ENCODE data around the gene LGR5. TPM values are rescaled to one million over a fixed set of nuclear protein-coding genes. Genes with fewer than 3 reads are reported as not detected.
A peak's percentile ranks its signal among the peaks of the same experiment; 100 is the strongest.

Gene LGR5
- total RNA-seq, 2 experiments from 2014 or later: not detected

DNA sequence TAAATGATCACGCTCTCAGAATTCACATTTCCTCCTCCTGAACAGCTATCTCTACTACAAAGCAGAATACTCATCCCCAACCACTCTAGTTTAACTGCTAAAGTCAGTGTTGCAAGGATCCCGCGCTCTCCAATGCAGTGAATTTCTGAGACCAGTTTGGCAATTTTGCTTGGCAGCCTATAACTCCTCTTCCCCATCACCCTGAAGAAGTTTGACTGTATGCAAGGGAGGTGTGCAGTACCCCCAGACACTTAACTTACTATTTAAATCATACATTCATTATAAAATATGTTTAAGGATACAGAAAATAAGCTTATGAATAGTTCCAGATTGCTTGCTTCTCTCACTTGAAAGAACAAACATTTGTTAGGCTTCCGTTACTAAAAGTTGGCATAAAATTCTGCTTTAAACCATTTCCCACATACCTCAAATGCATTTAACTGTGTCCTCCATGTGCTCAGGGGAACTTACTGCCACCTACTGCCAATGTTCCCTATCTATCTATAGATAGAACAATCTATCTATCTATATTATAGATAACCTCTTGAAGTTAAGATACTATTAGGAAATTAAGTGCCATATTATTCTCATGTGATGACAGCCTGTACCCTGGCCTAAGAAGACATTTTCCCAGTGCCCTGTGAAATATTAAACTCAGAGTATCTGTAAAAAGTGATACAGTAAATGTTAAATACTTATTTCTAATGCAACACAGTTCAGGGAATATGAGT lies 2.4 kb downstream of the LGR5 start:
- Histone ChIP-seq H3K9me3 (ENCODE audit: control insufficient read depth in 1 of 2, insufficient read depth in 1 of 2, low read length in 2 of 2) (peaks cover under 1 to 6% of the 10 kb centered on the region in 2 experiments), H3K36me3 (ENCODE audit: insufficient read depth, low read length) (no peaks in the 10 kb centered on the region), H3K27me3 (ENCODE audit: control insufficient read depth in 1 of 2, insufficient read depth in 2 of 2, low read length in 2 of 2) (peaks cover 37 to 79% of the 10 kb centered on the region in 2 experiments), H3K4me3 (ENCODE audit: low read length) (no peak overlapping the region), H3K4me1 (ENCODE audit: insufficient read depth, low read length) (peaks cover 24% of the 10 kb centered on the region), H3K27ac (ENCODE audit: low read depth in 1 of 2, low read length in 2 of 2) (no peak overlapping the region)
- no peaks in the 10 kb centered on the region for H3K36me3 Mint-ChIP-seq (ENCODE audit: low read depth)
- ChIA-PET CTCF (no interaction called here), POLR2A (no interaction called here)
- ATAC-seq (ENCODE audit: poor library complexity): no peak
- intact Hi-C loops (cut with DNase I, micrococcal nuclease): no loop called here
- H3K4me3 Mint-ChIP-seq: peak overlapping the region; percentile 16
- no peak overlapping the region for H3K27ac Mint-ChIP-seq
- DNase-seq: no peak
- H3K9me3 Mint-ChIP-seq: peaks cover 4% of the 10 kb centered on the region
- H3K4me1 Mint-ChIP-seq (ENCODE audit: low read depth): peaks cover 15% of the 10 kb centered on the region
- TF ChIP-seq, protein P1, sequence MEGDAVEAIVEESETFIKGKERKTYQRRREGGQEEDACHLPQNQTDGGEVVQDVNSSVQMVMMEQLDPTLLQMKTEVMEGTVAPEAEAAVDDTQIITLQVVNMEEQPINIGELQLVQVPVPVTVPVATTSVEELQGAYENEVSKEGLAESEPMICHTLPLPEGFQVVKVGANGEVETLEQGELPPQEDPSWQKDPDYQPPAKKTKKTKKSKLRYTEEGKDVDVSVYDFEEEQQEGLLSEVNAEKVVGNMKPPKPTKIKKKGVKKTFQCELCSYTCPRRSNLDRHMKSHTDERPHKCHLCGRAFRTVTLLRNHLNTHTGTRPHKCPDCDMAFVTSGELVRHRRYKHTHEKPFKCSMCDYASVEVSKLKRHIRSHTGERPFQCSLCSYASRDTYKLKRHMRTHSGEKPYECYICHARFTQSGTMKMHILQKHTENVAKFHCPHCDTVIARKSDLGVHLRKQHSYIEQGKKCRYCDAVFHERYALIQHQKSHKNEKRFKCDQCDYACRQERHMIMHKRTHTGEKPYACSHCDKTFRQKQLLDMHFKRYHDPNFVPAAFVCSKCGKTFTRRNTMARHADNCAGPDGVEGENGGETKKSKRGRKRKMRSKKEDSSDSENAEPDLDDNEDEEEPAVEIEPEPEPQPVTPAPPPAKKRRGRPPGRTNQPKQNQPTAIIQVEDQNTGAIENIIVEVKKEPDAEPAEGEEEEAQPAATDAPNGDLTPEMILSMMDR (IDR thresholded peaks at IDR 0.05): no peak
- H3K27me3 Mint-ChIP-seq: peaks cover 80% of the 10 kb centered on the region

DNA sequence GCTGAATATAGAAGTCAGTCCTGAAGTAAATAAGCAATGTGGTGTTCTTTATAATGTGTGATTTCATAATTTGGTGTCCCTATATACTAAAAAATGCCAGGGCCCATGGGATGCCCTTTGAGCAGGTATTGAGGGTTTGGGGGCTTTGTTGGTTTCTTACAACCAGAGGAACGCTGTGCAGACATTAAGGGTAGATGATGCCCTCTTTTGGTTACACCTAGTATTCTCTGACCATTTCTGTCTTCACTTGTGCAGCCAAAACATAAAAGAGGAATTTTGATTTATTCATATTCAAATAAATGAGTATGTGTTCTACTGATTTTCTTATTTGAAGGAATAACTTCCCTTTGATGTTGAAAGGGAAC lies 3.0 kb downstream of the LGR5 start:
- Mint-ChIP-seq H3K27me3 (peaks cover 77% of the 10 kb centered on the region), H3K4me1 (ENCODE audit: low read depth) (peaks cover 15% of the 10 kb centered on the region), H3K4me3 (no peak overlapping the region), H3K9me3 (no peaks in the 10 kb centered on the region), H3K27ac (no peak overlapping the region), H3K36me3 (ENCODE audit: low read depth) (no peaks in the 10 kb centered on the region)
- H3K9me3 ChIP-seq (ENCODE audit: control insufficient read depth in 1 of 2, insufficient read depth in 1 of 2, low read length in 2 of 2): peaks cover 0 to 6% of the 10 kb centered on the region in 2 experiments
- ChIA-PET POLR2A (no interaction called here), CTCF (no interaction called here)
- TF ChIP-seq, protein P1 (IDR thresholded peaks at IDR 0.05): no peak
- no peak for DNase-seq
- H3K4me1 ChIP-seq (ENCODE audit: insufficient read depth, low read length): peaks cover 24% of the 10 kb centered on the region
- intact Hi-C loops (cut with DNase I, micrococcal nuclease): no loop called here
- ATAC-seq (ENCODE audit: poor library complexity): no peak
- H3K27ac ChIP-seq (ENCODE audit: low read depth in 1 of 2, low read length in 2 of 2): no peak overlapping the region
- no peak overlapping the region for H3K4me3 ChIP-seq (ENCODE audit: low read length)
- no peaks in the 10 kb centered on the region for H3K36me3 ChIP-seq (ENCODE audit: insufficient read depth, low read length)
- H3K27me3 ChIP-seq (ENCODE audit: control insufficient read depth in 1 of 2, insufficient read depth in 2 of 2, low read length in 2 of 2): peaks cover 34 to 73% of the 10 kb centered on the region in 2 experiments

GRCh38 chr12:71445071-71445470 lies 5.5 kb downstream of the LGR5 start:
- intact Hi-C loops (cut with DNase I, micrococcal nuclease): no loop called here
- peaks cover 8% of the 10 kb centered on the region for H3K4me1 Mint-ChIP-seq (ENCODE audit: low read depth)
- no peaks in the 10 kb centered on the region for H3K36me3 Mint-ChIP-seq (ENCODE audit: low read depth)
- H3K9me3 Mint-ChIP-seq: no peaks in the 10 kb centered on the region
- ChIA-PET POLR2A (no interaction called here), CTCF (no interaction called here)
- Histone ChIP-seq H3K4me3 (ENCODE audit: low read length) (no peak overlapping the region), H3K27ac (ENCODE audit: low read depth in 1 of 2, low read length in 2 of 2) (no peak overlapping the region), H3K27me3 (ENCODE audit: control insufficient read depth in 1 of 2, insufficient read depth in 2 of 2, low read length in 2 of 2) (peaks cover 20 to 60% of the 10 kb centered on the region in 2 experiments), H3K4me1 (ENCODE audit: insufficient read depth, low read length) (peaks cover 11% of the 10 kb centered on the region), H3K9me3 (ENCODE audit: control insufficient read depth in 1 of 2, insufficient read depth in 1 of 2, low read length in 2 of 2) (peaks cover 0 to 4% of the 10 kb centered on the region in 2 experiments), H3K36me3 (ENCODE audit: insufficient read depth, low read length) (no peaks in the 10 kb centered on the region)
- ATAC-seq (ENCODE audit: poor library complexity): no peak
- no peak overlapping the region for H3K27ac Mint-ChIP-seq
- H3K27me3 Mint-ChIP-seq: peaks cover 55% of the 10 kb centered on the region
- no peak for DNase-seq
- no peak overlapping the region for H3K4me3 Mint-ChIP-seq
- TF ChIP-seq, protein P1 (IDR thresholded peaks at IDR 0.05): no peak

Data from CD4-positive, alpha-beta T cell (primary cell).